Ishikawa (cell line): ENCODE measurements around the gene ITPKA.

Source experiments
- CREB1 ChIP-seq: IDR thresholded peaks from 2 replicates; pipeline ENCODE4 v1.6.1; 2012; ENCODE audit warnings: low read depth
- FOXM1 ChIP-seq: IDR thresholded peaks from 2 replicates; pipeline ENCODE4 v1.6.1; 2012; ENCODE audit warnings: low read depth, borderline replicate concordance
- MAX ChIP-seq: IDR thresholded peaks from 2 replicates; pipeline ENCODE4 v1.6.1; 2012
- RAD21 ChIP-seq: IDR thresholded peaks from 2 replicates; pipeline ENCODE4 v1.6.1; 2012; ENCODE audit warnings: low read depth
- TCF12 ChIP-seq: IDR thresholded peaks from 2 replicates; pipeline ENCODE4 v1.6.1; 2012; ENCODE audit warnings: low read depth
- YY1 ChIP-seq: IDR thresholded peaks from 2 replicates; pipeline ENCODE4 v1.6.1; 2012; ENCODE audit warnings: low read depth
- ZBTB7A ChIP-seq: IDR thresholded peaks from 2 replicates; pipeline ENCODE4 v1.6.1; 2012; ENCODE audit warnings: low read depth

GRCh38 chr15:41483519-41483918, 10.2 kb upstream of the ITPKA start:
- TF ChIP-seq RAD21 (no peak), ZBTB7A (no peak), CREB1 (no peak), YY1 (no peak), FOXM1 (no peak), MAX (no peak), TCF12 (no peak)
